ENCODE results near the gene C7orf25.
"Not testable (repeated sequence)": the region's sequence is repeated elsewhere in the genome, so short reads cannot be mapped to it uniquely, and the experiment has no call there.

The C7orf25 gene

GRCh38 chr7:42913591-42913990 lies 1.7 kb upstream of the C7orf25 start:
- no peaks in the 10 kb centered on the region for H3K9me3 ChIP-seq (ENCODE audit: control insufficient read depth in 5 of 5, low read length in 5 of 5)
- H3K4me3 ChIP-seq (ENCODE audit: low read depth in 1 of 5, low read length in 5 of 5) = no peak overlapping the region
- H3K9ac ChIP-seq (ENCODE audit: low read length in 5 of 5) = no peak overlapping the region
- H3K27ac ChIP-seq (ENCODE audit: low read depth, low read length) = no peak overlapping the region
- H3K27me3 ChIP-seq (ENCODE audit: control insufficient read depth in 5 of 5, insufficient read depth in 4 of 5, low read length in 5 of 5) = no peaks in the 10 kb centered on the region
- peaks cover 2 to 32% (median 20%) of the 10 kb centered on the region in 5 donors for H3K4me1 ChIP-seq (ENCODE audit: control insufficient read depth in 5 of 5, insufficient read depth in 5 of 5, low read length in 5 of 5)
- peaks cover 11 to 25% (median 16%) of the 10 kb centered on the region in 5 donors for H3K36me3 ChIP-seq (ENCODE audit: control insufficient read depth in 5 of 5, insufficient read depth in 5 of 5, low read length in 5 of 5)

GRCh38 chr7:42910306-42910705 lies 1.6 kb downstream of the C7orf25 start:
- Histone ChIP-seq H3K4me3 (ENCODE audit: low read depth in 1 of 5, low read length in 5 of 5) (no peak overlapping the region), H3K27ac (ENCODE audit: low read depth, low read length) (no peak overlapping the region), H3K36me3 (ENCODE audit: control insufficient read depth in 5 of 5, insufficient read depth in 5 of 5, low read length in 5 of 5) (no peaks in the 10 kb centered on the region), H3K4me1 (ENCODE audit: control insufficient read depth in 5 of 5, insufficient read depth in 5 of 5, low read length in 5 of 5) (peaks cover 2 to 30% (median 22%) of the 10 kb centered on the region in 5 donors), H3K27me3 (ENCODE audit: control insufficient read depth in 5 of 5, insufficient read depth in 4 of 5, low read length in 5 of 5) (no peaks in the 10 kb centered on the region), H3K9ac (ENCODE audit: low read length in 5 of 5) (no peak overlapping the region), H3K9me3 (ENCODE audit: control insufficient read depth in 5 of 5, low read length in 5 of 5) (no peaks in the 10 kb centered on the region)

- no peaks in the 10 kb centered on the region for H3K9me3 ChIP-seq (ENCODE audit: control insufficient read depth in 5 of 5, low read length in 5 of 5)
- no peaks in the 10 kb centered on the region for H3K36me3 ChIP-seq (ENCODE audit: control insufficient read depth in 5 of 5, insufficient read depth in 5 of 5, low read length in 5 of 5)
- no peak overlapping the region for H3K9ac ChIP-seq (ENCODE audit: low read length in 5 of 5)
- H3K27me3 ChIP-seq (ENCODE audit: control insufficient read depth in 5 of 5, insufficient read depth in 4 of 5, low read length in 5 of 5) = no peaks in the 10 kb centered on the region
- peaks cover 2 to 19% (median 14%) of the 10 kb centered on the region in 5 donors for H3K4me1 ChIP-seq (ENCODE audit: control insufficient read depth in 5 of 5, insufficient read depth in 5 of 5, low read length in 5 of 5)
- no peak overlapping the region for H3K27ac ChIP-seq (ENCODE audit: low read depth, low read length)
- no peak overlapping the region for H3K4me3 ChIP-seq (ENCODE audit: low read depth in 1 of 5, low read length in 5 of 5)
Measured at GRCh38 chr7:42907316-42907715, 4.6 kb downstream of the C7orf25 start.

GRCh38 chr7:42906181-42906580 lies 5.7 kb downstream of the C7orf25 start:
- Histone ChIP-seq H3K4me1 (ENCODE audit: control insufficient read depth in 5 of 5, insufficient read depth in 5 of 5, low read length in 5 of 5) (peaks cover 2 to 13% (median 9%) of the 10 kb centered on the region in 5 donors), H3K36me3 (ENCODE audit: control insufficient read depth in 5 of 5, insufficient read depth in 5 of 5, low read length in 5 of 5) (no peaks in the 10 kb centered on the region), H3K4me3 (ENCODE audit: low read depth in 1 of 5, low read length in 5 of 5) (no peak overlapping the region), H3K9ac (ENCODE audit: low read length in 5 of 5) (no peak overlapping the region), H3K27ac (ENCODE audit: low read depth, low read length) (no peak overlapping the region), H3K27me3 (ENCODE audit: control insufficient read depth in 5 of 5, insufficient read depth in 4 of 5, low read length in 5 of 5) (no peaks in the 10 kb centered on the region), H3K9me3 (ENCODE audit: control insufficient read depth in 5 of 5, low read length in 5 of 5) (no peaks in the 10 kb centered on the region)

DNA sequence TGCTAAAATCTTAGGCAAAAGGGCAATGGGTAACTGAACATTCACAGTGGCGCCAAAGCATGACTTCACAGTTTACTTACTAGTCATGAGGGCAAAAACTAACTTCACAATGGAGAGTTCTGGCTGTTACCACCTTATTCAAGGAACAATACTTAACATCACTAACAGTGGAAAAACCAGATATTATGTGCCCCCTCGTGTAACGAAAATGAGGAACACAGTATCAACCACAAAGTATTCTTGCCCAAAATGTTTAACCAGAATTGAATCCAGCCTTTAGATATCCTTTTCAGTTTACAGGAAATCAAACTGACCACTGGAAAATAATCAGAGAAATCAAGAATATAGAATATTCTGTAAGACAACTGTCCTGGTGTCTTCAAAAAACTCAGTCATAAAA lies 9.5 kb downstream of the C7orf25 start:
- no peaks in the 10 kb centered on the region for H3K4me1 ChIP-seq (ENCODE audit: control insufficient read depth in 5 of 5, insufficient read depth in 5 of 5, low read length in 5 of 5)
- H3K9ac ChIP-seq (ENCODE audit: low read length in 5 of 5) = no peak overlapping the region
- H3K9me3 ChIP-seq (ENCODE audit: control insufficient read depth in 5 of 5, low read length in 5 of 5) = no peaks in the 10 kb centered on the region
- no peak overlapping the region for H3K4me3 ChIP-seq (ENCODE audit: low read depth in 1 of 5, low read length in 5 of 5)
- H3K36me3 ChIP-seq (ENCODE audit: control insufficient read depth in 5 of 5, insufficient read depth in 5 of 5, low read length in 5 of 5) = no peaks in the 10 kb centered on the region
- H3K27me3 ChIP-seq (ENCODE audit: control insufficient read depth in 5 of 5, insufficient read depth in 4 of 5, low read length in 5 of 5) = no peaks in the 10 kb centered on the region
- H3K27ac ChIP-seq (ENCODE audit: low read depth, low read length) = no peak overlapping the region

DNA sequence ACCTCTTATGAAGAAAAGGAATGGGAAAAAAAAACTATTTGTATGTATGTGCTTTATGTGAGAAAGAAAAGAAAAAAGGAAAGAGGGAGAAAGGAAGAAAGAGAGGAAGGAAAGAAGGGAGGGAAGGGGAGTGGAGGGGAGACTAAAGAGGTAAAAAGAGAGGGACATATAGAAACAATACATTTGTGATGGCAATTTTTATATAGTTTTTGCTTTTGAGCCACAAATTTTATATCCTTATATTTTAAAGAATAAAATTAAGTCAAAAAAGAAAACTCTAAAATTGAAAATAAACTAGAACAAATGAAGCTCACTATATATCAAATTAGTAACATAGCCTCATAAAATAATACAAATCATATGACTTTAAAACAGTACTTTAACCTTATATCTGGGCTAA lies 11.0 kb downstream of the C7orf25 start:
- H3K4me3 ChIP-seq (ENCODE audit: low read depth in 1 of 5, low read length in 5 of 5) = no peak overlapping the region
- H3K9ac ChIP-seq (ENCODE audit: low read length in 5 of 5) = no peak overlapping the region
- no peaks in the 10 kb centered on the region for H3K9me3 ChIP-seq (ENCODE audit: control insufficient read depth in 5 of 5, low read length in 5 of 5)
- no peaks in the 10 kb centered on the region for H3K4me1 ChIP-seq (ENCODE audit: control insufficient read depth in 5 of 5, insufficient read depth in 5 of 5, low read length in 5 of 5)
- no peaks in the 10 kb centered on the region for H3K27me3 ChIP-seq (ENCODE audit: control insufficient read depth in 5 of 5, insufficient read depth in 4 of 5, low read length in 5 of 5)
- H3K27ac ChIP-seq (ENCODE audit: low read depth, low read length) = no peak overlapping the region
- H3K36me3 ChIP-seq (ENCODE audit: control insufficient read depth in 5 of 5, insufficient read depth in 5 of 5, low read length in 5 of 5) = no peaks in the 10 kb centered on the region

DNA sequence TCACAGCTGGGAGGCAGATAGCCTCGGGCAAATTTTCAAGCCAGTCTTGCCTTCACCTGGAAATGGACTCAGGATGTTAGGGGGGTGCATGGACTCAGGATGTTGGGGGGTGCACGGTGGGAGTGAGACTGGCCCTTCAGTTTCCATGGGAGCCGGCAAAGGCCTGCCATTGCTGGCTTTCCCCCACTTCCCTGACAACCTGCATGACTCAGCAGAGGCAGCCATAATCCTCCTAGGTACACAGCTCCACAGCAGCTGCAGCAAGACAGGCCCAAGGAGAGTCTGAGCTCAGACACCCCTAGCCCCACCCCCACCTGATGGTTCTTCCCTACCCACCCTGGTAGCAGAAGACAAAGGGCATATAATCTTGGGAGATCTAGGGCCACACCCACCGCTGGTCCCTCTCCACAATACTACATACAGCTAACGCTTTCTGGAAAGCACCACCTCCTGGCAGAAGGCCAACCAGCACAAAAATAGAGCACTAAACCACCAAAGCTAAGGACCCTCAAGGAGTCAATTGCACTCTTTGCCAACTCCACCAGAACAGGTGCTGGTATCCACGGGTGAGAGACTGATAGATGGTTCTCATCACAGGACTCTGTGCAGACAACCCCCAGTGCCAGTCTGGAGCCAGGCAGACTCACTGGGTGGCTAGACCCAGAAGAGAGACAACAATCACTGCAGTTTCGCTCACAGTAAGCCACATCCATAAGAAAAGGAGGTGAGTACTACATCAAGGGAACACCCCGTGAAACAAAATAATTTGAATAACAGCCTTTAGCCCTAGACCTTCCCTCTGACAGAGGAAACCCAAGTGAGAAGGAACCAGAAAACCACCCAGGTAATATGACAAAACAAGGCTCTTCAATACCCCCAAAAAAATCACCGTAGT lies 18.3 kb downstream of the C7orf25 start:
- Histone ChIP-seq H3K36me3 (ENCODE audit: control insufficient read depth in 5 of 5, insufficient read depth in 5 of 5, low read length in 5 of 5) (no peaks in the 10 kb centered on the region), H3K4me3 (ENCODE audit: low read depth in 1 of 5, low read length in 5 of 5) (peak overlapping the region in 1 of 5 donors; percentile 29), H3K9me3 (ENCODE audit: control insufficient read depth in 5 of 5, low read length in 5 of 5) (no peaks in the 10 kb centered on the region), H3K27me3 (ENCODE audit: control insufficient read depth in 5 of 5, insufficient read depth in 4 of 5, low read length in 5 of 5) (no peaks in the 10 kb centered on the region), H3K9ac (ENCODE audit: low read length in 5 of 5) (no peak overlapping the region), H3K4me1 (ENCODE audit: control insufficient read depth in 5 of 5, insufficient read depth in 5 of 5, low read length in 5 of 5) (peaks cover 0 to 19% (median 8%) of the 10 kb centered on the region in 5 donors), H3K27ac (ENCODE audit: low read depth, low read length) (no peak overlapping the region)

DNA sequence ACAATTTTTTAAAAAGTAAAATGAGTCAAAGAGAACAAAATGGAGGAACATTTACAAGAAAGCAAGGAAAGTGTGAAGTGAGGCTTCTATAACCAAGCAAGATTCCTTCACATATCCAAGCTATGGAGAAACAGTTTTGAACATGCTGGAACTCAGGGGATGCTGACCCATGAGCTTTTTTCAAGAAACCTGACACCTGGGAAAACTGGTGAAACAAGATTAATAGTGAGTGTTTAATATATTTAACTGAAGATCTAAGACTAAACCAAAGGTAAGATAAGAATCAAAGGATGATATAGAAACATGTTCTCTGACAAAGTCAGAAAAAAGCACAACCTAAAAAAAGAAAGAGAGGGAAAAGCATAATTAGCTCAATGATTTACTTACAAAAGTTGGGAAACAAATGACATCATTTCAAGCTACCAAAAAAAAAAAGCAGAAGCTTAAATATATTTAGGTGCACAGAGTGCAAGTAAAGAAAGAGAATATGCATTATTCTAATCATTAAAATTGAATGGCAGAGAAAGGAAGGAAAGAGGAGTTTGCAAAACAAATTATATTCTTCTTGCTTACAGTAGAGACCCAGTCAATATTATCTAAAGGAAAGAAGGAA lies 24.9 kb downstream of the C7orf25 start:
- no peak overlapping the region for H3K9ac ChIP-seq (ENCODE audit: low read length in 5 of 5)
- H3K27me3 ChIP-seq (ENCODE audit: control insufficient read depth in 5 of 5, insufficient read depth in 4 of 5, low read length in 5 of 5) = no peaks in the 10 kb centered on the region
- H3K27ac ChIP-seq (ENCODE audit: low read depth, low read length) = no peak overlapping the region
- H3K4me1 ChIP-seq (ENCODE audit: control insufficient read depth in 5 of 5, insufficient read depth in 5 of 5, low read length in 5 of 5) = peaks cover 0 to 26% (median 16%) of the 10 kb centered on the region in 5 donors
- H3K36me3 ChIP-seq (ENCODE audit: control insufficient read depth in 5 of 5, insufficient read depth in 5 of 5, low read length in 5 of 5) = no peaks in the 10 kb centered on the region
- H3K4me3 ChIP-seq (ENCODE audit: low read depth in 1 of 5, low read length in 5 of 5) = no peak overlapping the region
- H3K9me3 ChIP-seq (ENCODE audit: control insufficient read depth in 5 of 5, low read length in 5 of 5) = no peaks in the 10 kb centered on the region

DNA sequence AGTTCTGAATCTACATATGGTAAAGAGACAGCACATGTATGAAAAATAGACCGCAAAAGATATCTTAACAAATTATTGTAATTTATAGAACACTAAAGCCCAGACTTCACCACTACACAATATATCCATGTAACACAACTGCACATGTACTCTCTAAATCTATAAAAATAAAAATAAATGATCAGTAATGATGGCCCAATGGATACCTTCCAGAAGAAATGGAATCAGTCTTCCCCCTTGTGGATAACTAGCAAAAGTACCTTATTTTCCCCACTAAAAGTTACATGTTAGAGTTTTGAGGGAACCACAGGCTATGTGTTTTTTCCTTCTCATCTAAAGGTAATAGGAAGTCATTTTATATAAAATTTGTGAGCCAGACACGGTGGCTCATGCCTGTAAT lies 25.7 kb downstream of the C7orf25 start:
- no peak overlapping the region for H3K4me3 ChIP-seq (ENCODE audit: low read depth in 1 of 5, low read length in 5 of 5)
- H3K27me3 ChIP-seq (ENCODE audit: control insufficient read depth in 5 of 5, insufficient read depth in 4 of 5, low read length in 5 of 5) = no peaks in the 10 kb centered on the region
- no peaks in the 10 kb centered on the region for H3K36me3 ChIP-seq (ENCODE audit: control insufficient read depth in 5 of 5, insufficient read depth in 5 of 5, low read length in 5 of 5)
- no peaks in the 10 kb centered on the region for H3K9me3 ChIP-seq (ENCODE audit: control insufficient read depth in 5 of 5, low read length in 5 of 5)
- H3K27ac ChIP-seq (ENCODE audit: low read depth, low read length) = no peak overlapping the region
- H3K4me1 ChIP-seq (ENCODE audit: control insufficient read depth in 5 of 5, insufficient read depth in 5 of 5, low read length in 5 of 5) = peaks cover 0 to 26% (median 16%) of the 10 kb centered on the region in 5 donors
- H3K9ac ChIP-seq (ENCODE audit: low read length in 5 of 5) = no peak overlapping the region

DNA sequence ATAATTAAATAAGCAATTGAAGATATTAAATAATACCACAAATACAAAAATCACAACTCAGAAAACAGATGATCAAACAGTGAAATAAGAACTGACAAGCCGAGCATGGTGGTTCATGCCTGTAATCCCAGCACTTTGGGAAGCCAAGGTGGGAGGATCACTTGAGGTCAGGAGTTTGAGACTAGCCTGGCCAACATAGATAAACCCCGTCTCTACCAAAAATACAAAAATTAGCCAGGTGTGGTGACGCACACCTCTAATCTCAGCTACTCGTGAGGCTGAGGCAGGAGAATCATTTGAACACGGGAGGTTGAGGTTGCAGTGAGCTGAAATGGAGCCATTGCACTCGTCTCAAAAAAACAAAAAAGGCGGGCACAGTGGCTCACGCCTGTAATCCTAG lies 26.7 kb downstream of the C7orf25 start:
- peaks cover 0 to 26% (median 16%) of the 10 kb centered on the region in 5 donors for H3K4me1 ChIP-seq (ENCODE audit: control insufficient read depth in 5 of 5, insufficient read depth in 5 of 5, low read length in 5 of 5)
- H3K9ac ChIP-seq (ENCODE audit: low read length in 5 of 5); H3K27ac ChIP-seq (ENCODE audit: low read depth, low read length); H3K36me3 ChIP-seq (ENCODE audit: control insufficient read depth in 5 of 5, insufficient read depth in 5 of 5, low read length in 5 of 5); H3K9me3 ChIP-seq (ENCODE audit: control insufficient read depth in 5 of 5, low read length in 5 of 5); H3K4me3 ChIP-seq (ENCODE audit: low read depth in 1 of 5, low read length in 5 of 5); H3K27me3 ChIP-seq (ENCODE audit: control insufficient read depth in 5 of 5, insufficient read depth in 4 of 5, low read length in 5 of 5): not testable (repeated sequence)

All from subcutaneous abdominal adipose tissue (tissue), 5 donors.